UCSD-AML1 (cell line): Measurements from ENCODE around the gene YPEL4.

Source experiments
- DNase-seq: peaks from one replicate; lab custom pipeline; 2025; ENCODE audit not compliant: unreplicated experiment; lab: John Stamatoyannopoulos, UW

The YPEL4 gene

GRCh38 chr11:57634311-57634710, 15.4 kb downstream of the YPEL4 start:
- DNase-seq: no peak

GRCh38 chr11:57633394-57634070, 16.2 kb downstream of the YPEL4 start:
- no peak for DNase-seq

DNA sequence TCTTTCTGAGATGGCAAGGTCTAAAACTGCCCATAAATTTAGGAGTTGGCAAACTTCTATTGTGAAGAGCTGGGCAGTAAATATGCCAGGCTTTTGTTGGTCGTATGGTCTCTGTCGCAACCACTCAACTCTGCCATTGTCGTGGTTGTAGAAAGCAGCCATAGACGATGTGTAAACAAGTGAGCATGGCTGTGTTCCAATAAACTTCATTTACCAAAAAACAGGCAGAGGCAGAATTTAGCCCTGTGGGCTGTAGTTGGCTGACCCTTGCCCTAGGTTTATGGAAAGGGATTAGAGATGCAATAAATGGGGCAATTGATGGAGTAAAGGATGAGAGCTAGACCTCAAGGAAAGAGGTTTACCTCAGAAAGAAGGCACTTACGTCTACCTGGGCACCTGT, 17.6 kb downstream of the YPEL4 start:
- DNase-seq: no peak

DNA sequence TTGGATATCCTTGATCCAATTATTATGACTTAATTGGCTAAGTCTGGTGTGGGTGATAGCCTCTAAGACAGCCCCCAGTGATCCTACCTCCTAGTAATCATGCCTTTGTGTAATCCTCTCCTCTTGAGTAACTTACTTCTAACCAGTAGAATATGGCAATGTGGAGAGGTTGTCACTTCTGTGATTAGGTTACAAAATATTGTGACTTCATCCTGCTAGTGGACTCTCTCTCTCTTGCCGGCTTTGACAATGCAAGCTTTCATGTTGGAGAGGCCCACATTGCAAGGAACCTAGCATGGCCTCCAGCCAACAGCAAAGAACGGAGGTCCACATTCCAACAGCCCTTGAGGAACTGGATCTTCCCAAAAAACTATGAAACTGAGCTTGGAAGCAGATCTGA, 19.5 kb downstream of the YPEL4 start:
- DNase-seq: no peak

GRCh38 chr11:57626895-57627294, 22.8 kb downstream of the YPEL4 start:
- no peak for DNase-seq

- no peak for DNase-seq
Observed at GRCh38 chr11:57624864-57625263, 24.8 kb downstream of the YPEL4 start.

DNA sequence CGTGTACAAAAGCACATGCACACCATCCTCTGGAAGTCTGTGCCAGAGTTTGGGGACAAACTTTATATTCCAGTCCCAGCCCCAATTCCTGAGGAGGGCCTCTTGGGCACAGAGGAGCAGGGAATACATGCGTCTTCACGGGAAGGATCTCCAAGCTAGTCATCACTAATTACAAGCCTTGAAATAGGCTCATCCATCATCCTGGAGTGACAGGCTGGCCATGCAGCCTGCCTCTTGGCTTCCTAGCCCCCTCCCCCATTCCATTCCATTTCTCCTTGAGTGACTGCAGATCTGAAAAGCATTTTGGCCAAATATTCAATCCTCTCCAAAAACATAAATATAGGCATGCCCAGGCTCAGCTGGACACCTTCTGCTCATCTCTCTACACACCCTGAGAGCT, 27.4 kb downstream of the YPEL4 start:
- no peak for DNase-seq

DNA sequence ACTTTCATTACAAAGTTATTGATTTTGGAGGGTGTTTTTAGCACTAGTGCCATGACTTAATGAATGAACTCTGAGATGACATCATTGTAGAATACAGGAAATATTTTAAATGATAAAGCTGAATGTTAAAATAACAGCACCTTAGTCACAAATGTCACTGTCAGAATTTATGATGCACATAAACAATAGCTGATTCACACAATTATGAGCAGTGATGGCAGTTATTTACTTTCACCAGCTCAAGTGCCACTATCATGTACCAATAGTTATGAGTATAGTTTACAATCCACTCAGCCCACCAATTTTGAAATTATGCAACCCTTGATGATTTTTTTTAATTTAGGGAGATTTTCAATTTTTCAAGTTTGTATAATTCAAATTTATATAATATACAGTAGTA, 29.2 kb downstream of the YPEL4 start:
- no peak for DNase-seq

GRCh38 chr11:57619331-57619730, 30.4 kb downstream of the YPEL4 start:
- DNase-seq: no peak

DNA sequence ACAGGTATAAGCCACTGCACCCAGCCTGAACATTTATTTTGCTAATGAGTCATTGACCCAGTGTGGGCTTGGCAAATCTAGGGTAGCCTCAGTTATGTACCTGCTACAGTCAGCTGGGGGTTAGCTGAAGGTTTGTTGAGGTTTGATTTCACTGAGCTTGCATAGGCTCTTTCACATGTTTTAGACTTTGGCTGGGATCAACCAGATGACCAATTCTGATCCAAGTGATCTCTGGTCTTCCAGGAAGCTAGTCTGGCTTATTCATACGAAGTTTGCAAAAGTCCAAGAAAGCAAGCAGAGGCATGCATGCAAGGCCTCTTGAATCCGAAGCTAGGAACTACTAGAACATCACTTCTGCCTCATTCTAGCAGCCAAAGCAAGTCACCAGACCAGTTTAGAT, 31.3 kb downstream of the YPEL4 start:
- DNase-seq: no peak

DNA sequence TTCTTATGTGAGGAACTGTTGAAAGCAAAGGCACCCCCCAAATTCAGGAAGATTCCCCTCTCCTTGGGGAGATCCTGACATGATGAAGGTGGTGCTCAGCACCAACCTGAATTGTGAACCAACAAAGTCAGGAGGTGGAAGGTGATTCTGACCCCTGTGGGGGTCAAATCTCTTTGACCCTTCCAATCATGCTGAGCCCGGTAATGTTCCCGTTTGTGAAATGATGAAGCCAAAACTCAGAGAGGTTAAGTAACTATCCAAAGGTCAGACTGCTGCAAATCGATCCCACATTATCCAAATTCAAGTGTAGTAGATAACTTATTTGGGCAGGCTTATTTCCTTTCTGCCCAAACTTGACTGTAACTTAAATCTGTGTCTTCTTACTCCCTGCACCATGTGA, 33.1 kb downstream of the YPEL4 start:
- DNase-seq: no peak

DNA sequence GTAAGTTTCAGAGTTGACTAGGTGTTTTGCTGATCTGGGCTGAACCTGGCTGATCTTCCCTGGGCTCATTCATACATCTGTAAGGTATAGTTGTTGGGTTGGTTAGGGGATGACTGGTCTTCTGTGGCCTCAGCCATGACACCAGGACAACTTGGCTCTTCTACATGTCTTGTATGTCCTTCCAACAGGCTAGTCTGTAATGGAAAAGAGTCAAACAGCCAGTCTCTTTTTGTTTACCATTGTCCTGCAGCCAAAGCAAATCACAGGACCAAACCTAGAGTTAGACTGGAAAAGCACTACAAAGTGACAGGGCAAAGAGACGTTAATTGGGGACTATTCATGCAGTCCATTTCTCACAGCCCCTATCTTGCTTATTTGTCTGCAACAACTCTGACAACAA, 34.4 kb downstream of the YPEL4 start:
- DNase-seq: no peak

GRCh38 chr11:57614234-57614772, 35.4 kb downstream of the YPEL4 start:
- DNase-seq: no peak

DNA sequence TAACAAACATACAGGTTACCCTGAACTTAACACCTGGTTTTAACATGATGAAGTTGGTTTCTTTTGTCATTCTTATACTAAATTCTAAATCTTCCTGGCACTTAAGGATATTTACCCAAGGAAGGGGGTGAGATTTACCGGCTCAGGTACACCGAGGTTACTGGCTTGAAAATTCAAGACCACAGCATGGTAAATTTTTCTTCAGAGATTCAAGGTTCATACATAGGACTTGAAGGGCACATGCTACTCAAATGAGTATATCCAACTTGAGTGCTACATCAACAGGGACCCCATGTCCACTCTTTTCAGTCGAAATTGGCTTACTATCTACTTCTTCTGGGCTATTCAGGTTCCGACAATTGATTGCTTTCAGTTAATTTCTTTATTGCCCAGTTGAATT, 39.5 kb downstream of the YPEL4 start:
- no peak for DNase-seq

DNA sequence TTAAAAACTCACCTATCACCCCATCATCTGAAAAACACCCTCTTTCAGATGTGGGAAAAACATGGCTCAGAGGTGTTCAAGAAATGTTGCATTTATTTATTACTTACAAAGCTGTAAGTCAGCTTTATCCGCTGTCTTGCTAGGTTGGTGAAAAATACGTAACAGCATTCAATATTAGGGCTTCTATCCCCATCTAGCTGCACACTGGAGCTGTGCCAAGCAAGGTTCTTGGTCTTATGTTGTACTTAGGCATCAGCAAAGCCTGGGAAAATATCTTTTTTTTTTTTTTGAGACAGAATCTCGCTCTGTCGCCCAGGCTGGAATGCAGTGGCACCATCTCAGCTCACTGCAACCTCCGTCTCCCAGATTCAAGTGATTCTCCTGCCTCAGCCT, 44.7 kb downstream of the YPEL4 start:
- no peak for DNase-seq

GRCh38 chr11:57604296-57605027, 45.2 kb downstream of the YPEL4 start:
- DNase-seq: peak; percentile 59

GRCh38 chr11:57601297-57601696, 48.4 kb downstream of the YPEL4 start:
- no peak for DNase-seq

- no peak for DNase-seq
Observed at GRCh38 chr11:57599381-57599780, 50.3 kb downstream of the YPEL4 start.

GRCh38 chr11:57598831-57599155, 50.9 kb downstream of the YPEL4 start:
- no peak for DNase-seq

GRCh38 chr11:57597916-57598830, 51.5 kb downstream of the YPEL4 start:
- DNase-seq: peak; percentile 72

DNA sequence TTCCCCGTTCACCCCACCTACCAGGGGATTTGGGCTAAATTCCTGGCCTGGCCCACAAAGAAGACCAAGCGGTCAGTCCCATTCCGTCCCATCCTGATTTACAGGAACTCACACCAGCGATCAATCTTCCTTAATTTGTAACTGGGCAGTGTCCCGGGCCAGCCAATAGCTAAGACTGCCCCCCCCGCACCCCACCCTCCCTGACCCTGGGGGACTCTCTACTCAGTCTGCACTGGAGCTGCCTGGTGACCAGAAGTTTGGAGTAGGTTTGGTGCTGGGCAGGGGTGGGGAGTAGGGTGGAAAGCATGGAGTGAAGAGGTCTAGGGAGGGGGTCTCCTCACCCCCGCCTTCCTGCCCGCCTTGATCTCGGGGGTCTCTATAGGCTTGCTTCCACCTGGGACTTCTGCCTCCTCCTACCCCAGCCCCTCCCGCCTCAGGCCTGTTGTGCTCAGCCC, 52.2 kb downstream of the YPEL4 start, which contains the start of gene SERPING1:
Gene SERPING1 (plus strand): TSS at position 225 of the 455 bp plus-strand sequence. CDS start 586 bp downstream, outside the sequence.
- DNase-seq: peak; percentile 38
